Fibroblast of lung (primary cell): ENCODE measurements around the gene SACM1L. TPM values are rescaled to one million over a fixed set of nuclear protein-coding genes. Genes with fewer than 3 reads are reported as not detected.
A peak's percentile ranks its signal among the peaks of the same experiment; 100 is the strongest.

Experiments
- DNase-seq, 2 donors: peaks; one replicate each; pipeline versions ENCODE4 v3.0.0 to v3.0.0-alpha.2; 2010; ENCODE audit warnings: low read depth in 2 of 2
- H2AFZ ChIP-seq: 2 replicates; pipeline ENCODE4 v1.5.1; 2012; ENCODE audit warnings: low read length, control low read depth, inconsistent platforms
- H3K27ac ChIP-seq: 2 replicates; pipeline ENCODE4 v1.5.1; 2011; ENCODE audit warnings: low read length, control low read depth; ENCODE audit not compliant: insufficient read depth
- H3K27me3 ChIP-seq: 2 replicates; pipeline ENCODE4 v1.5.1; 2011; ENCODE audit warnings: mild to moderate bottlenecking, low read length; ENCODE audit not compliant: control insufficient read depth, insufficient read depth
- H3K36me3 ChIP-seq: 2 replicates; pipeline ENCODE4 v1.5.1; 2011; ENCODE audit warnings: low read length; ENCODE audit not compliant: control insufficient read depth, insufficient read depth
- H3K4me1 ChIP-seq: 2 replicates; pipeline ENCODE4 v1.5.1; 2011; ENCODE audit warnings: low read length; ENCODE audit not compliant: control insufficient read depth, insufficient read depth; ENCODE audit errors: extremely low read depth
- H3K4me2 ChIP-seq: 2 replicates; pipeline ENCODE4 v1.5.1; 2011; ENCODE audit warnings: low read length, control low read depth; ENCODE audit not compliant: insufficient read depth; ENCODE audit errors: extremely low read depth
- H3K4me3 ChIP-seq, 4 experiments: fragments of 200-600 bp in 1 of 4; sonication (generic) in 1 of 4; replicated peaks in 1 of 4; 2 replicates each; pipeline ENCODE4 v1.5.1; 2011 to 2016; ENCODE audit warnings: low read length in 4 of 4, low read depth in 3 of 4, mild to moderate bottlenecking in 3 of 4, control low read depth in 2 of 4, inconsistent platforms in 1 of 4, mixed read lengths in 1 of 4; ENCODE audit not compliant: insufficient read depth in 1 of 4; ENCODE audit errors: control extremely low read depth in 1 of 4
- H3K79me2 ChIP-seq: 2 replicates; pipeline ENCODE4 v1.5.1; 2012; ENCODE audit warnings: mild to moderate bottlenecking, low read length, inconsistent platforms; ENCODE audit not compliant: control insufficient read depth, insufficient read depth
- H3K9ac ChIP-seq: 2 replicates; pipeline ENCODE4 v1.5.1; 2011; ENCODE audit warnings: mild to moderate bottlenecking, low read length, control low read depth; ENCODE audit not compliant: insufficient read depth
- H3K9me3 ChIP-seq: 2 replicates; pipeline ENCODE4 v1.5.1; 2012; ENCODE audit warnings: low read depth, low read length; ENCODE audit not compliant: control insufficient read depth, insufficient read depth
- H4K20me1 ChIP-seq: 2 replicates; pipeline ENCODE4 v1.5.1; 2011; ENCODE audit warnings: low read length; ENCODE audit not compliant: control insufficient read depth, insufficient read depth; ENCODE audit errors: extremely low read depth
- EZH2 ChIP-seq: IDR thresholded peaks from 2 replicates; pipeline ENCODE4 v1.5.1; 2012; ENCODE audit warnings: low read length, control low read depth, mild to moderate bottlenecking; ENCODE audit errors: missing control alignments
- polyA plus RNA-seq, 2 donors: library from polyadenylated mRNA; depleted of rRNA in 1 of 2; stranded (reverse) in 1 of 2; unstranded in 1 of 2; fragments of >200 nt; gene quantifications; 2 replicates each; pipeline ENCODE4 v1.2.1, GENCODE V29; 2011 to 2012; ENCODE audit warnings: missing spikeins in 1 of 2
- total RNA-seq: library from RNA; depleted of rRNA; stranded (reverse); fragments of >200 nt; gene quantifications from 2 replicates; pipeline ENCODE4 v1.2.1, GENCODE V29; 2014
- TF ChIP-seq, protein P1 (sequence below), 2 donors: IDR thresholded peaks in 1 of 2; conservative IDR thresholded peaks in 1 of 2; 1 replicate in 1 of 2; 2 replicates in 1 of 2; pipeline ENCODE4 v1.5.1; 2011 to 2012; ENCODE audit warnings: low read length in 2 of 2, control low read depth in 1 of 2, inconsistent platforms in 1 of 2, low read depth in 1 of 2, mild to moderate bottlenecking in 1 of 2

SACM1L gene
- total and polyA plus RNA-seq, 2 donors (not counting 1 experiment from before 2014, with no cell fraction given), result 33.3 to 41.8 TPM

DNA sequence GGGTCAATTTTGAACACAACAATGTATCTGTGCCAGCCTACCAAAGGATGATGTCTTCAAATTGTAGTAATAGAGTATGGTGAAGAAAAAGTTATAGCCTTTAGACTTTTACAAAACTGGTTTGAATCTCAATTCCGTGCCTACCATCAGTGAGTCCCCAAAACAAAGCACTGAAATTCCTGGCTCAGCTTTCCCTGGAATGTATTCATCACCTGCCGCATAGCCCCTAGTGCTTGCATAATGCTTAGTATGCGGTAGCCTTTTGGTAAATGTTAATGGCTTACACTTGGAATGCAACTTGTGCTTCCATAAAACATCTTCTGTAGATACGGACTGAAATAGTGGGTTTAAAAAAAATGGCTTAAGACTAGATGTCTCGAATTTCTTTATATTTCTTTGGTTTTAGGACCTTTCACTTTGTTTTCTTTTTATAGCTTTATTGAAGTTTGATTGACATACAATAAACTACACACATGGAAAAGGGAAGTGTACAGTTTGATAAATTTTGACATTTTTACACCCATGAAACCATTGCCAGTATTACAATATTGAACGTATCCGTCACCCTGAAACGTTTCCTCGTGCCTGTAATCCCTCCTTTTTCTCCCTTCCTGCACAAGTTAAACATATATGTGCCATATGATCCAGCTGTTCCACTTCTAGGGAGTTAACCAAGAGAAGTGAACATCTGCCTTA lies 12.1 kb downstream of the SACM1L start:
- no peak overlapping the region for H3K9ac ChIP-seq
- H3K4me1 ChIP-seq, result no peaks in the 10 kb centered on the region
- H3K27ac ChIP-seq, result no peak overlapping the region
- DNase-seq, result peak in 1 of 2 donors; percentile 57
- no peaks in the 10 kb centered on the region for H4K20me1 ChIP-seq
- H3K4me3 ChIP-seq, result no peak overlapping the region
- H3K9me3 ChIP-seq, result no peaks in the 10 kb centered on the region
- TF ChIP-seq, protein P1, sequence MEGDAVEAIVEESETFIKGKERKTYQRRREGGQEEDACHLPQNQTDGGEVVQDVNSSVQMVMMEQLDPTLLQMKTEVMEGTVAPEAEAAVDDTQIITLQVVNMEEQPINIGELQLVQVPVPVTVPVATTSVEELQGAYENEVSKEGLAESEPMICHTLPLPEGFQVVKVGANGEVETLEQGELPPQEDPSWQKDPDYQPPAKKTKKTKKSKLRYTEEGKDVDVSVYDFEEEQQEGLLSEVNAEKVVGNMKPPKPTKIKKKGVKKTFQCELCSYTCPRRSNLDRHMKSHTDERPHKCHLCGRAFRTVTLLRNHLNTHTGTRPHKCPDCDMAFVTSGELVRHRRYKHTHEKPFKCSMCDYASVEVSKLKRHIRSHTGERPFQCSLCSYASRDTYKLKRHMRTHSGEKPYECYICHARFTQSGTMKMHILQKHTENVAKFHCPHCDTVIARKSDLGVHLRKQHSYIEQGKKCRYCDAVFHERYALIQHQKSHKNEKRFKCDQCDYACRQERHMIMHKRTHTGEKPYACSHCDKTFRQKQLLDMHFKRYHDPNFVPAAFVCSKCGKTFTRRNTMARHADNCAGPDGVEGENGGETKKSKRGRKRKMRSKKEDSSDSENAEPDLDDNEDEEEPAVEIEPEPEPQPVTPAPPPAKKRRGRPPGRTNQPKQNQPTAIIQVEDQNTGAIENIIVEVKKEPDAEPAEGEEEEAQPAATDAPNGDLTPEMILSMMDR (conservative IDR thresholded peaks at IDR 0.05 in 1 of 2, IDR thresholded peaks at IDR 0.05 in 1 of 2; ENCODE audit: low read depth in 1 of 2, low read length in 2 of 2), result no peak
- no peak for TF ChIP-seq EZH2
- H3K36me3 ChIP-seq, result peaks cover 2% of the 10 kb centered on the region
- H3K79me2 ChIP-seq, result peaks cover 33% of the 10 kb centered on the region
- no peaks in the 10 kb centered on the region for H3K27me3 ChIP-seq
- no peak overlapping the region for H2AFZ ChIP-seq
- H3K4me2 ChIP-seq, result no peak overlapping the region

DNA sequence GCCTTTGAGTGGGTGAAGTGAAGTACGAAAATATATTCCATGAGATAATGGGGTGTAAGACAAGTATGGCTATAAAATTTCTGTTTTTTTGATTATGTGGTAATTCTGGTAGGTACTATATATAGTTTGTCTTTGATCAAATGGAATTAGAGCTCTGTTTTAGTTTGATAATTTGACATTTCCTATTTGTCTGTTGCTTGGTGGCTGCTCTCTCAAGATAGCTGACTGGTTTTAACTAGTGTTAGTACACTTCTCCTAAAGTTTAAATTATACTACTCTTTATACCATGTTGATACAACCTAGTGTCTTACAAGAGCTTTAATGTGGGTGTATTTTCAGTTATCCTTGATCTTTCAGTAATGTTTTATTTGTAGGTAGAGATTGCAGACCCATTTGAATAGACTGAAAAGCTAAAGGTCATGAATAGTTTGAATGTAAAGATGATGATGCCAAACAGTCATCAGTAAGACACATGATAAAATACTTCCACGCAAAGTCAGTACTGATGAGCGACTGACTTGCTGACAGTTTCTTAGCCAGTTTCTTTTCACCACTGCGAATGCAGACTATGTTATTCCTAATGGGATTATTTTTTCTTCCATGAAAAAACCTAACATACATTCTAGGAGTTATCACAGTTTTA lies 15.2 kb downstream of the SACM1L start:
- no peak overlapping the region for H3K4me3 ChIP-seq
- no peaks in the 10 kb centered on the region for H3K27me3 ChIP-seq
- H3K36me3 ChIP-seq, result peaks cover 4% of the 10 kb centered on the region
- H4K20me1 ChIP-seq, result no peaks in the 10 kb centered on the region
- H2AFZ ChIP-seq, result no peak overlapping the region
- H3K79me2 ChIP-seq, result peaks cover 24% of the 10 kb centered on the region
- no peak for TF ChIP-seq EZH2
- TF ChIP-seq, protein P1 (conservative IDR thresholded peaks at IDR 0.05 in 1 of 2, IDR thresholded peaks at IDR 0.05 in 1 of 2; ENCODE audit: low read depth in 1 of 2, low read length in 2 of 2), result no peak
- no peak overlapping the region for H3K4me2 ChIP-seq
- no peak overlapping the region for H3K27ac ChIP-seq
- no peak for DNase-seq
- no peaks in the 10 kb centered on the region for H3K4me1 ChIP-seq
- H3K9me3 ChIP-seq, result no peaks in the 10 kb centered on the region
- no peak overlapping the region for H3K9ac ChIP-seq

DNA sequence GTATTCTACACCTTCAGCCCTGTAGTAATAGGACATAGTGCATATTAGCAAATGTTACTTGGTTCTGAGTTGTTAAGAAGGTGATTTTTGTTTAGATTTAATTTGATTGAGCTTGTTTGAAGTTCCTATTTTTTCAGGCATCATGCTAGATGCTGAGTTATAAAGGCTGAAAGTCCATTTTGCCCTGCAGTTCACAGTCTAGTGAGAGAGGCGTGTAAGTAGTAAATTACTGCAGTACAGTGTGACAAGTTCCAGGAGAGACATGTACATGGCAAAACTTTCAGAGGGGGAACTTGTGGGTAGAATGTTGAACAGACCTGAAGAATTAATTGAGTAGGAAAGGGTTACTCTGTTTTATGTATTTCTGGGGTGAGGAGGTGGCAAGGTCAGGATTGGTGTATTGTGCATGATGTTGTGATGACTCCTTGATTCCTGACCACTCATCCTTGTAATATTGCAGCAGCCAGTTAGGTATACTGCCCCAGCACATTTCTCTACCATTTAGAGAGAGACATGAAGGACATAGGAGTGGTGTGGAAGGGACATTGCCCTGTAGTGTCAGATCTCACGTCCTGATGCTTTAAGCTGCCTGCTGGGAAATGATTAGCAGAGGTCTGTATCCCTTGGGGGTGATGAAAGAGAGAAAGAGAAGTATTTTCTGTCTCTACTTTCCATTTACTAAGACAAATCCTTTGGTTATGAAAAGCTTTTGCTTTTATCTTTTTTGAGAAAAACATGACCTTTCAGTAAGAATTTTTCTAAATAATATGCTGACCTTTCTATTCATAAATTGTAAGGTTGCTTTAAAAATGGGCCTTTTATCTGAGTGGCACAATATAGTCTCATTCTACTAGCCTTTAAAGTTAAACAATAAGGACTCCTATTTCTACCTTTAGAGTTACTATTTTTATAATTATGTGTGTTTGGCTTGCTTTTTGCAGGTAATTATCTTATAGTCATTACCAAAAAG lies 16.9 kb downstream of the SACM1L start:
- DNase-seq, result no peak
- no peaks in the 10 kb centered on the region for H3K4me1 ChIP-seq
- no peak overlapping the region for H3K27ac ChIP-seq
- no peak overlapping the region for H3K4me2 ChIP-seq
- H3K4me3 ChIP-seq, result no peak overlapping the region
- H3K9me3 ChIP-seq, result no peaks in the 10 kb centered on the region
- peaks cover 14% of the 10 kb centered on the region for H3K79me2 ChIP-seq
- no peaks in the 10 kb centered on the region for H4K20me1 ChIP-seq
- no peaks in the 10 kb centered on the region for H3K27me3 ChIP-seq
- peaks cover 4% of the 10 kb centered on the region for H3K36me3 ChIP-seq
- TF ChIP-seq, protein P1 (conservative IDR thresholded peaks at IDR 0.05 in 1 of 2, IDR thresholded peaks at IDR 0.05 in 1 of 2; ENCODE audit: low read depth in 1 of 2, low read length in 2 of 2), result no peak
- TF ChIP-seq EZH2, result no peak
- no peak overlapping the region for H3K9ac ChIP-seq
- no peak overlapping the region for H2AFZ ChIP-seq
